ENCODE data around the gene FARS2. TPM values are rescaled to one million over a fixed set of nuclear protein-coding genes. Genes with fewer than 3 reads are reported as not detected.

The FARS2 gene
- total RNA-seq, 1 donor from 2014 or later, result 23.3 TPM

DNA sequence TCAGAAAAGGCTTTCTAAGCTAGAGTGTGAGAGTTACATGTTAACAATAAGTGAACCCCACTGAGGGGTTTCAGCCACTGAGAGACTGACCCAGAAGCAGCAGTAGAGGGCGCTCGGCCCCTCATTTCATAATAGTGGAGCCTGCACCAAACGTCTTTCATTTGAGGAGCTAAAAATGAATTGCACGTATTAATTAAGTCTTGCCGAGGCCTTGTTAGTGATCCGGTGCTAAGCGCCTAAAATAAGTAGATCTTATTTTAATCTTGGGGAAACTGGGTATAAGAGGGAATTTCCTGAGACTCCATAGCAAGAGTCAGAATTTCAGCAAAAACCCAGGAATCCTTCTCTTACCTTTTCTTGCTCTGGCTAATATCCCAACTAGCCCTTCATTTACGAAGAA, 209.7 kb downstream of the FARS2 start:
- peak; percentile 66 for DNase-seq (ENCODE audit: low read depth, low spot score)
- no peak overlapping the region for H3K4me3 Mint-ChIP-seq
- no peak overlapping the region for H3K27ac Mint-ChIP-seq (ENCODE audit: unreplicated experiment)
- H3K9me3 Mint-ChIP-seq, result no peaks in the 10 kb centered on the region
- no peaks in the 10 kb centered on the region for H3K36me3 Mint-ChIP-seq (ENCODE audit: low read depth)
- peaks cover 12% of the 10 kb centered on the region for H3K4me1 Mint-ChIP-seq
- no peaks in the 10 kb centered on the region for H3K27me3 Mint-ChIP-seq (ENCODE audit: low read depth)
- TF ChIP-seq, protein P1, sequence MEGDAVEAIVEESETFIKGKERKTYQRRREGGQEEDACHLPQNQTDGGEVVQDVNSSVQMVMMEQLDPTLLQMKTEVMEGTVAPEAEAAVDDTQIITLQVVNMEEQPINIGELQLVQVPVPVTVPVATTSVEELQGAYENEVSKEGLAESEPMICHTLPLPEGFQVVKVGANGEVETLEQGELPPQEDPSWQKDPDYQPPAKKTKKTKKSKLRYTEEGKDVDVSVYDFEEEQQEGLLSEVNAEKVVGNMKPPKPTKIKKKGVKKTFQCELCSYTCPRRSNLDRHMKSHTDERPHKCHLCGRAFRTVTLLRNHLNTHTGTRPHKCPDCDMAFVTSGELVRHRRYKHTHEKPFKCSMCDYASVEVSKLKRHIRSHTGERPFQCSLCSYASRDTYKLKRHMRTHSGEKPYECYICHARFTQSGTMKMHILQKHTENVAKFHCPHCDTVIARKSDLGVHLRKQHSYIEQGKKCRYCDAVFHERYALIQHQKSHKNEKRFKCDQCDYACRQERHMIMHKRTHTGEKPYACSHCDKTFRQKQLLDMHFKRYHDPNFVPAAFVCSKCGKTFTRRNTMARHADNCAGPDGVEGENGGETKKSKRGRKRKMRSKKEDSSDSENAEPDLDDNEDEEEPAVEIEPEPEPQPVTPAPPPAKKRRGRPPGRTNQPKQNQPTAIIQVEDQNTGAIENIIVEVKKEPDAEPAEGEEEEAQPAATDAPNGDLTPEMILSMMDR (conservative IDR thresholded peaks at IDR 0.05), result peak; percentile 88

DNA sequence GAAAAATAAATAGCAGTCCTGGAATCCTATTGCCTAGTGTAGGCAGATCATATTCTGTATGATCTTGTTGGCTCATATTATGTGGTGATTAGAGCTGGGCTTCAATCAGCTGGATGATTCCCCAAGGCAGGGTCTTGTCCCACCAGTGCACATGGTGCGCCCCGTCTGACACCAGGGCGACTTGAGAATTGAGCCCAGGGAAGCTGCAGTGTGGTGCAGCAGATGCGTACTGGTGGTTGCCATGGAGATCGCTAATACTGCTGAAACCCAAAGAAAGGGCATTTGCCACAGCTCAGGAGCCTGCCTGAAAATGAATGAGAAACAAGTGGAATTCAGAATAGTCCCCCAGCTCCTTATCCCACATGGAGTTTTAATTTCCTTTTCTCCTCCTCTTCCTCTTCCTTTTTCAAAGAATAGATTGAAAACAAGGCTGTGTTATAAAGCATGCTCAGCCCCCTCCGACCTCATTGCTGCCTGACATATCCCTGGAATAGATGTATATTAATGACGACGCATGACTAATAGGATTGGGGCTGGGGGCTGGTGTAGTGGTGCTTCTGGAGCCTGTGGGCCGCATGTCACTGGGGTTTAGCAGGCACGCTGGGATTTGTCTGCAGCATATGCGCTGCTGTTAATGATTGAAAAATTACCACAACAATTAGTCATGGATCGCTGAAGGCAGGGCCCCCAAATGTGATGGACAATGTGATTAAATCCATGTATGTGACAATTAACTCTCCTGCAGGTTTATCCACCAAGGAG, 210.5 kb downstream of the FARS2 start:
- Mint-ChIP-seq H3K27me3 (ENCODE audit: low read depth) (no peaks in the 10 kb centered on the region), H3K36me3 (ENCODE audit: low read depth) (no peaks in the 10 kb centered on the region), H3K27ac (ENCODE audit: unreplicated experiment) (no peak overlapping the region), H3K4me3 (no peak overlapping the region), H3K9me3 (no peaks in the 10 kb centered on the region), H3K4me1 (peaks cover 9% of the 10 kb centered on the region)
- TF ChIP-seq, protein P1 (conservative IDR thresholded peaks at IDR 0.05), result no peak
- peak; percentile 33 for DNase-seq (ENCODE audit: low read depth, low spot score)

DNA sequence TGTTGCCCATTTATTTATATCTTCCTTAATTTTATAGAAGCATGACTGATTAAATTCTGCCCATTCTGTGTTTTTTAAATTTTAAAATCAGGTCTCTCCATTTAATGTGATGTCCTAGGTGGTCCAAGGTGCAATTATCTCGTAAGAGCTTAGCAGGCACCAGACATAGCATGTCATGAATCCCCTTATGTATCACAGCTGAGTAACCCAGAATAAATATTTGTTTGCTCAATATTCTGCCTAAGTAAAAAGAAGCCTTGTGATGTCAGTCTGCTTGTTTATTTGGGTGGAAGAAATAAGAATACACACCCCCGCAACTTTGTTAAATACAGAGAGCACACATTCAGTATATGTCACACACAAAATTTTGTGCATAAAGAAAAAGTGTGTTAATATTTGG, 211.3 kb downstream of the FARS2 start:
- Mint-ChIP-seq H3K4me3 (no peak overlapping the region), H3K27me3 (ENCODE audit: low read depth) (no peaks in the 10 kb centered on the region), H3K27ac (ENCODE audit: unreplicated experiment) (no peak overlapping the region), H3K9me3 (no peaks in the 10 kb centered on the region), H3K4me1 (peaks cover 9% of the 10 kb centered on the region), H3K36me3 (ENCODE audit: low read depth) (no peaks in the 10 kb centered on the region)
- DNase-seq (ENCODE audit: low read depth, low spot score), result no peak
- TF ChIP-seq, protein P1 (conservative IDR thresholded peaks at IDR 0.05), result no peak

DNA sequence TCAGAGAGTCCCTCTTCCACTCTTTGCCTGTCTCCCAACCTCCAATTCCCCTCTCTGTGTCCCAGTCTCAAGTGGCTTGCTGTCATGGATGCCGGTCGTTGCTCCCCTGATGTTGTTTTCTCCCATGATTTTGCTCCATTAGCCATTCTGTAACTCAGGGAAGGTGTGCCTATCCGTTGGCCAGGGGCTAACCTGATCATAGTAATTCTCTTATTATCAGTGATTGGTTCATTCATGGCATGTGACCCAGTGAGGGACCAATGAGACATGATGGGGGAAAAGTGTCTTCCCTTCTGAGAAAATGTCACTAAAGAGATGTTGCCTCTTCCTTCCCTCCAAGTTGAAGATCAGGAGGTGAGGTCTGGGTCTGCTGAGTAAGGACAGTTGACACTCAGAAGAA, 214.5 kb downstream of the FARS2 start:
- DNase-seq (ENCODE audit: low read depth, low spot score), result no peak
- Mint-ChIP-seq H3K27ac (ENCODE audit: unreplicated experiment) (peak overlapping the region; percentile 85), H3K36me3 (ENCODE audit: low read depth) (no peaks in the 10 kb centered on the region), H3K9me3 (no peaks in the 10 kb centered on the region), H3K4me1 (peaks cover 2% of the 10 kb centered on the region), H3K27me3 (ENCODE audit: low read depth) (no peaks in the 10 kb centered on the region), H3K4me3 (no peak overlapping the region)
- TF ChIP-seq, protein P1 (conservative IDR thresholded peaks at IDR 0.05), result no peak

DNA sequence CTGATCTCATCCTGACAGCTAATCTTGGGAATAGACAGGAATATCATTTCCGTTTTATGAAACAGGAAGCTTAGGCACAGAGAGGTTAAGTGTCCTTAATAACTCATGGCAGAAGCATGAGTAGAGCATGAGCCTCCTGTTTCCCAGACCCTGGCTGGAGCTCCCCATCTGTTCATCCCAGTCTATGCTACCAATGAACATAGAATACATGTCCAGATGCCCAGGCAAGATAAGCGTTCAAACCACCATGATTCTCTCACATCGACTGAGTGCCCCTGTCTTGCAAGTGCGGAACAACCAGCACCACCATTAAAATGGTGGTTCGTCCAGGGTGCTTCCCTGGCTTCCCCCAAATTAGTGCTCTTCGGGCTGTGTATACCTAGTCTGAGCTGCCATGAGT, 217.1 kb downstream of the FARS2 start:
- H3K4me3 Mint-ChIP-seq, result no peak overlapping the region
- no peaks in the 10 kb centered on the region for H3K27me3 Mint-ChIP-seq (ENCODE audit: low read depth)
- no peak overlapping the region for H3K27ac Mint-ChIP-seq (ENCODE audit: unreplicated experiment)
- no peak for DNase-seq (ENCODE audit: low read depth, low spot score)
- H3K36me3 Mint-ChIP-seq (ENCODE audit: low read depth), result no peaks in the 10 kb centered on the region
- H3K4me1 Mint-ChIP-seq, result peaks cover 12% of the 10 kb centered on the region
- TF ChIP-seq, protein P1 (conservative IDR thresholded peaks at IDR 0.05), result no peak
- no peaks in the 10 kb centered on the region for H3K9me3 Mint-ChIP-seq

All from neural crest cell (in vitro differentiated cells).